OCI-LY3 (cell line): Measurements from ENCODE around the gene LAMA1.
"Not testable (repeated sequence)": the region's sequence is repeated elsewhere in the genome, so short reads cannot be mapped to it uniquely, and the experiment has no call there.

ENCODE experiments used
- H2AFZ ChIP-seq: fragments of 200-600, 300-600 bp; shearing (Covaris generic); 2 replicates; pipeline ENCODE4 v1.6.0; 2014; ENCODE audit warnings: antibody characterized with exemption, low read depth, low read length
- H3K27ac ChIP-seq: fragments of 200-600, 300-600 bp; sonication (generic); 2 replicates; pipeline ENCODE4 v1.5.1; 2014; ENCODE audit warnings: mild to moderate bottlenecking, low read length, moderate library complexity, mixed read lengths
- H3K27me3 ChIP-seq: fragments of 200-600, 300-600 bp; sonication (generic); 2 replicates; pipeline ENCODE4 v1.6.1; 2014; ENCODE audit warnings: low read depth, low read length, mixed read lengths
- H3K36me3 ChIP-seq: fragments of 200-600, 300-600 bp; sonication (generic); replicated peaks from 2 replicates; pipeline ENCODE3; 2014; ENCODE audit warnings: low read depth, low read length, mixed read lengths
- H3K4me1 ChIP-seq: fragments of 300-600, 200-600 bp; sonication (generic); 2 replicates; pipeline ENCODE4 v1.6.1; 2014; ENCODE audit warnings: low read length, mixed read lengths
- H3K4me2 ChIP-seq: fragments of 200-600, 300-600 bp; sonication (generic); 2 replicates; pipeline ENCODE4 v1.6.1; 2014; ENCODE audit warnings: low read length, mixed read lengths
- H3K4me3 ChIP-seq: fragments of 300-600, 200-600 bp; sonication (generic); 2 replicates; pipeline ENCODE4 v1.5.1; 2014; ENCODE audit warnings: antibody characterized with exemption, mild to moderate bottlenecking, low read length, moderate library complexity
- H3K79me2 ChIP-seq: fragments of 300-600, 200-600 bp; shearing (Covaris generic); 2 replicates; pipeline ENCODE4 v1.6.1; 2014; ENCODE audit warnings: mild to moderate bottlenecking, low read length, mixed read lengths
- H3K9ac ChIP-seq: fragments of 300-600, 200-600 bp; shearing (Covaris generic); 2 replicates; pipeline ENCODE4 v1.6.0; 2014; ENCODE audit warnings: mild to moderate bottlenecking, low read length, moderate library complexity
- H3K9me3 ChIP-seq: fragments of 200-600, 300-600 bp; shearing (Covaris generic); 2 replicates; pipeline ENCODE4 v1.6.1; 2014; ENCODE audit warnings: low read length, mixed read lengths; ENCODE audit not compliant: insufficient read depth
- H4K20me1 ChIP-seq: fragments of 200-600, 300-600 bp; sonication (generic); 2 replicates; pipeline ENCODE4 v1.6.1; 2016; ENCODE audit warnings: low read length, mixed read lengths; ENCODE audit not compliant: insufficient read depth
- CTCF ChIP-seq: fragments of 200-600, 300-600 bp; sonication (generic); IDR thresholded peaks from 2 replicates; pipeline ENCODE4 v1.5.1; 2014; ENCODE audit warnings: antibody characterized with exemption, low read length, low read depth
- EZH2phosphoT487 ChIP-seq: fragments of 200-600 bp; shearing (Covaris generic); IDR thresholded peaks from 2 replicates; pipeline ENCODE4 v1.6.1; 2018; ENCODE audit warnings: antibody characterized with exemption, mixed run types, low read depth

LAMA1 gene

GRCh38 chr18:6941996-6942395 is 175.6 kb downstream of the LAMA1 start:
- no peaks in the 10 kb centered on the region for H3K27me3 ChIP-seq
- no peaks in the 10 kb centered on the region for H3K36me3 ChIP-seq
- no peaks in the 10 kb centered on the region for H3K9me3 ChIP-seq
- no peak for TF ChIP-seq EZH2phosphoT487
- TF ChIP-seq CTCF, result no peak
- no peak overlapping the region for H3K4me3 ChIP-seq
- no peaks in the 10 kb centered on the region for H4K20me1 ChIP-seq
- H3K9ac ChIP-seq, result no peak overlapping the region
- H2AFZ ChIP-seq, result no peak overlapping the region
- H3K27ac ChIP-seq, result no peak overlapping the region
- no peak overlapping the region for H3K4me2 ChIP-seq
- H3K79me2 ChIP-seq, result no peaks in the 10 kb centered on the region
- H3K4me1 ChIP-seq, result no peaks in the 10 kb centered on the region

- Histone ChIP-seq H3K9ac (no peak overlapping the region), H3K36me3 (no peaks in the 10 kb centered on the region), H2AFZ (no peak overlapping the region), H3K4me1 (no peaks in the 10 kb centered on the region), H3K4me2 (no peak overlapping the region), H3K9me3 (no peaks in the 10 kb centered on the region), H3K27ac (no peak overlapping the region), H3K4me3 (no peak overlapping the region), H4K20me1 (no peaks in the 10 kb centered on the region), H3K79me2 (no peaks in the 10 kb centered on the region), H3K27me3 (no peaks in the 10 kb centered on the region)
- TF ChIP-seq CTCF, result no peak
- TF ChIP-seq EZH2phosphoT487, result no peak
Measured at GRCh38 chr18:6940451-6940850, 177.1 kb downstream of the LAMA1 start.

- no peak overlapping the region for H3K27ac ChIP-seq
- no peak for TF ChIP-seq CTCF
- TF ChIP-seq EZH2phosphoT487, result no peak
- H3K27me3 ChIP-seq, result no peaks in the 10 kb centered on the region
- no peak overlapping the region for H3K4me3 ChIP-seq
- H2AFZ ChIP-seq, result no peak overlapping the region
- H3K4me1 ChIP-seq, result no peaks in the 10 kb centered on the region
- no peaks in the 10 kb centered on the region for H3K9me3 ChIP-seq
- H3K9ac ChIP-seq, result no peak overlapping the region
- no peaks in the 10 kb centered on the region for H3K36me3 ChIP-seq
- no peaks in the 10 kb centered on the region for H3K79me2 ChIP-seq
- no peaks in the 10 kb centered on the region for H4K20me1 ChIP-seq
- no peak overlapping the region for H3K4me2 ChIP-seq
Measured at GRCh38 chr18:6939972-6940371, 177.6 kb downstream of the LAMA1 start.

GRCh38 chr18:6938403-6938802 is 179.2 kb downstream of the LAMA1 start:
- H3K36me3 ChIP-seq, H4K20me1 ChIP-seq, H3K4me2 ChIP-seq, H3K27ac ChIP-seq, H3K4me1 ChIP-seq, H3K27me3 ChIP-seq, H3K79me2 ChIP-seq, H2AFZ ChIP-seq, H3K9me3 ChIP-seq, H3K9ac ChIP-seq, H3K4me3 ChIP-seq: not testable (repeated sequence)

- no peaks in the 10 kb centered on the region for H4K20me1 ChIP-seq
- no peak overlapping the region for H2AFZ ChIP-seq
- no peaks in the 10 kb centered on the region for H3K4me1 ChIP-seq
- H3K4me3 ChIP-seq, result no peak overlapping the region
- H3K36me3 ChIP-seq, result no peaks in the 10 kb centered on the region
- H3K79me2 ChIP-seq, result no peaks in the 10 kb centered on the region
- H3K9me3 ChIP-seq, result no peaks in the 10 kb centered on the region
- no peak overlapping the region for H3K9ac ChIP-seq
- TF ChIP-seq CTCF (no peak), EZH2phosphoT487 (no peak)
- no peak overlapping the region for H3K4me2 ChIP-seq
- no peaks in the 10 kb centered on the region for H3K27me3 ChIP-seq
- no peak overlapping the region for H3K27ac ChIP-seq
Measured at GRCh38 chr18:6938003-6938402, 179.6 kb downstream of the LAMA1 start.
